Activated CD8-positive, alpha-beta memory T cell treated with anti-CD3 and anti-CD28 coated beads, Interleukin-2, amount 50 U/mL, for 24 hours (primary cell): ENCODE results near the gene TTC33.
"Not testable (repeated sequence)": the region's sequence is repeated elsewhere in the genome, so short reads cannot be mapped to it uniquely, and the experiment has no call there.

Experiments
- DNase-seq: peaks from one replicate; pipeline ENCODE4 v3.0.0-alpha.2; 2020; ENCODE audit errors: extremely low read depth

Gene TTC33

DNA sequence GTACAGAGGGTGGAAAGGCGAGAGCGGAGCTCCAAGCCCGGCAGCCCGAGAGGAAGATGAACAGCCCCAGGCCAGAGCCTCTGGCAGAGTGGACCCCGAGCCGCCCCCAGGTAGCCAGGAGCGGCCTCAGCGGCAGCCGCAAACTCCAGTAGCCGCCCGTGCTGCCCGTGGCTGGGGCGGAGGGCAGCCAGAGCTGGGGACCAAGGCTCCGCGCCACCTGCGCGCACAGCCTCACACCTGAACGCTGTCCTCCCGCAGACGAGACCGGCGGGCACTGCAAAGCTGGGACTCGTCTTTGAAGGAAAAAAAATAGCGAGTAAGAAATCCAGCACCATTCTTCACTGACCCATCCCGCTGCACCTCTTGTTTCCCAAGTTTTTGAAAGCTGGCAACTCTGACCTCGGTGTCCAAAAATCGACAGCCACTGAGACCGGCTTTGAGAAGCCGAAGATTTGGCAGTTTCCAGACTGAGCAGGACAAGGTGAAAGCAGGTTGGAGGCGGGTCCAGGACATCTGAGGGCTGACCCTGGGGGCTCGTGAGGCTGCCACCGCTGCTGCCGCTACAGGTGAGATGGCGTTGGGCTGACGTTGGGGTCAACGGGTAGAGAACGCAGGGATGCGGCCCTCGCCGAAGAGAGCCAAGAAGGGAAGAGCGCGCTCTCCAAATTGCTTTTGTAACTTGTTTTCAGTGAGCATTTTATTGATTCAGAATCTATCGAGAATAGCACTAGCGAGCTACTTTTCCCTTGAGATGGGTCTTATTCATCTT, 75.7 kb downstream of the TTC33 start, which contains the start of gene PTGER4:
Gene PTGER4, plus strand, starts transcription at position 3 of the 769 bp plus-strand sequence. CDS start 1,079 bp downstream, outside the sequence.
- no peak for DNase-seq

DNA sequence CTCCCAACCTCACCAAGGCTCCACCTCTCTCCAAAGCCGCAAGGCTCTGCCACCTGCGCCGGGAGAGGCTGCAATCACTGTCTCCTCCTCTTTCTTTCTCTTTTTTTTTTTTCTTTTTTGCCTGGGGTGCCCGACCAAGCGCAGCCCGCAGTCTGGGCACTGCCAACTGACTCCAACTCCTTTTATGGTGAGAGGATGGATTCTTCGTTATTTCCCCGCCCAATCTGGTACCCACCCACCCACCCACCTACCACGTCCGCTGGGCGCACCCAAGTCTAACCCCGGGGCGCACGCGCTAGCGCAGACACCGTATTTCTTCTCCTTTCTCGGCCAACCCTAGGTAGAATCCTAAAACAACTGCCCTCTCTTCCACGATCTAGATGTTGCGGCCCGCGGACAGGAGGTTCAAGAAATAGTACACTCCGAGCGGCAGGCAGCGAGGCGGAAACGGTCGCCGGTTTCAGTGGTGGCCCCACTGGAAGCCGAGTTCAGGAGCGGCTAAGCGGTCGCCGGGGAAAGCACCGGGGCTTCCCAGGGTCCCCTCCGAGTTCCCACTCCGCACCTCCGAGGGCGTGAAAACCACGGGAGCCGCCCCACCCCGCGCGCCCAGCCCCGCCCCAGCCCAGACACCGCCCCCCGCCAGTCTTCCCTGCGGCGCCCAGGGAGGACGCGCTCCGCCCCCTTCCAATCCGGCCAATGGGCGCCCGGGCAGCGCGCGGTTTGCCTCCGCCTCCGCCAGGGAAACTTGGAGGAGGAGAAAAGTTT, 76.4 kb downstream of the TTC33 start:
- DNase-seq = peak; percentile 76

- no peak for DNase-seq
Observed at GRCh38 chr5:40678460-40679147, 77.2 kb downstream of the TTC33 start.

DNA sequence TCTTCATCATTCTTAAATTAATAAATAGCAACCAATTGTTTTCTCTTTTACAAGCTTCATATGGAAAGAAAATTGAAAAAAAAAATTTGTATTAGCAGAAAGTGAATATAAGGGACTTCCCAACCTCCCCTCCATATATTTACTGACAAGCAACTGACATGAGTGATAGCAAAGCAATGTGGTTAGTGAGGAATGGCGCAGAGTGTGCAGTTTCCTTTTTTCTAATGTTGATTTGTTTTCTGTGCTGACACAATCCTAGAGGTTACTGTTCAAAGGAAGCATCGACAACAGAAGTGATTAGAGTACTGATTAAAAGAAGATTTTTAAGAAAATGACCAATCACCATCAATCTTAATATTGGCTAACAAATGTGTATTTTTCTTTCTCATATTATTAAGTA, 77.7 kb downstream of the TTC33 start:
- no peak for DNase-seq

DNA sequence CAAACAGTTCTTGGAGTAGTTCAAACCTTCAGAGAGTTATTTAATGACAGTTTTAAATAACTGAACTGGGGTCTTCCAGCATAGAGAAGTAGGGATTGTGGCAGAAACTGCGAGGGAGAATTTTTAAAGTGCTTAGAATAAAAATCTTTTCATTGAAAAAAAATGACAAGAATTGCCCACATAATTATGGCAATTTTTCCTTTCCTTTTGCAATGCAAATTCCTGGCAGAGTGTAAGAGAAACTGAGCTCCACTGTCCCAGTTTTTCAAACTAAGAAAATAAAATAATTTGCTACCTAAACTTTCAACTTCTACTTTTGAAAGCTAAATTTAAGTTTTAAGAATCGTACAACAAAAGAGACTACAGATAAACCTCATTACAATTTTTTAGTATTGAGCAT, 78.3 kb downstream of the TTC33 start:
- DNase-seq = no peak

DNA sequence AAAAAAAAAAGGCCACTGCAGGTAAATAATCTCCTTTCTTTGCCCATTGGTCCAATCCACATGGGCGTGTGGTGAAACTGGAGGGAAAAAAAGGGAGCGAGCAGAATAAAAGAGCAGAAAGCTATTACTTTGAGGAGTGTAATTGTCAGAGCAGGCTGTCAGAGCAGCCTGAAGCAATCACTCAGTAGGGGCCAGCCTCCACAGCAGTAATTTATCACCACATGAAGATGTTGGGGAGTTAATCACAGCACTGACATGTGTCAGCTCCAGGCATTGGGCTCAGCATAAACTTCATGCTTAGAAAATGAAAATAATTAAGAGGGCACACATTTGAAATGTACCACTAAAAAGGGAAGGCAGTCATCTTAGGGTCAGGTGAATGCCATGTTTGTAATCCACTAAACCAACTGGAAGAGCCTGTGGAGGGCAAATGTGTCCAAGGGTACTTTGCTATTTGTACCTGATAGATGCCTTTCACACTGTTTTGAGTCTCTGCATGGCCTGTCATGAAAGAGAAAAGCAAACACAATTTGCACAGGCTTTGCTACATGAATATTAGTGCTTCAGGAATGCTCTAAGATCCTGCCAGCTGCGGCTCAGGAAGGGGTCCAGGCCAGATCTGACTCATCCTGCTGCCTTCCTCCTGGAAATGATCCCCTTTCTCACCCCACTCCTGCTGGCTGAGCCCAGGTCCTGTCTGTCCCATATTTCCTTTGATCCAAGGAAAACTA, 79.0 kb downstream of the TTC33 start:
- no peak for DNase-seq

DNA sequence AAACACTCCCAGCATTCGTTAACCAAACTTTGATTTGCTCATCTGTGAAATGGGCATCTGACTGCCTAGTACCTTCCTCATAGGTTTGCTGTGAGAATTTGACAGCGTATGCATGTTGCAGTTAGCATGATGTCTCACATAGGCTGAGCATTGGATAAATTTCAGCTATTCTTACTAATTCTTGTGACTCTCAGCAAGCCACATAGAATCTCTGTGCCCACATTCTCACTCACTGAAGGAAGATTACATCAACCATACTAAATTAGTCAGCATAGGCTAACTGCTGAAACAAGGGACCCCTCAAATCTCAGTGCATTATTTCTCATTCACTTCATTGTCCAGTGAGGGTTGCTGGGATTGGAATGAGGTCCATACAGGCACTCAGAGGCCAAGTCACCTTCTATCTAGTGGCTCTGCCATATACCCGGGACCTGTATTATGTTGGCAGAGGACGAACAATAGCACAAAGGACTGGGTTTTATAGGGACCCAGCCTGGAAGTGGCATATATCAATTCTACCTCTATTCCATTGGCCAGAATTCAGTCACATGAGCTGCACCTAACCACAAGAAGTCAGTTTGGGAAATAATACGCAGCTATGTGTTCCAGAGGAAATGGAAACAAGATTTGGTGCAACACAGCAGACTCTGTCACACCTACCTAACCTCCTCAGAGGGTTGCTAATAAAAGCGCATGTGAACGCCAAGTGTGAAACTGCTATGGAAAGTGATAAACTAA, 80.2 kb downstream of the TTC33 start:
- no peak for DNase-seq

- DNase-seq = no peak
Observed at GRCh38 chr5:40674661-40675235, 81.0 kb downstream of the TTC33 start.

DNA sequence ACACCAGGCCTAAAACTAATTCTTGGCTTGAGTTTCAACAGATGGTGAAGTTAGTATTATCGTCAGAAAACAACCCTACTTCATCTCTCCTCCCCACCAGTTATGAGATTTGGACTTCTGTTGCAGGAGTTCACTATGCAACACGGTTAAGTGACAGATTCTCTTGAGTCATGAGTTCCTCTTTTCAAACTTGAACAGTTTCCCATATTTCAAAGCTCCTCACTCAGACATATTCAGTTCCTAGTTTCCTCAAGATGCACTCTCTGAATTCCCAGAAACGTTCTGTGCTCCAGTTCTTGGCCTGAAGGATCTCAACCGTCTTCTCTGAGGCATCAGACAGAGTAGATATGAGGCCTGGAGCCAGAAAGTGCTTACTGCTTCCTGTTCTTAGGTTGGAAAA, 83.3 kb downstream of the TTC33 start:
- no peak for DNase-seq

DNA sequence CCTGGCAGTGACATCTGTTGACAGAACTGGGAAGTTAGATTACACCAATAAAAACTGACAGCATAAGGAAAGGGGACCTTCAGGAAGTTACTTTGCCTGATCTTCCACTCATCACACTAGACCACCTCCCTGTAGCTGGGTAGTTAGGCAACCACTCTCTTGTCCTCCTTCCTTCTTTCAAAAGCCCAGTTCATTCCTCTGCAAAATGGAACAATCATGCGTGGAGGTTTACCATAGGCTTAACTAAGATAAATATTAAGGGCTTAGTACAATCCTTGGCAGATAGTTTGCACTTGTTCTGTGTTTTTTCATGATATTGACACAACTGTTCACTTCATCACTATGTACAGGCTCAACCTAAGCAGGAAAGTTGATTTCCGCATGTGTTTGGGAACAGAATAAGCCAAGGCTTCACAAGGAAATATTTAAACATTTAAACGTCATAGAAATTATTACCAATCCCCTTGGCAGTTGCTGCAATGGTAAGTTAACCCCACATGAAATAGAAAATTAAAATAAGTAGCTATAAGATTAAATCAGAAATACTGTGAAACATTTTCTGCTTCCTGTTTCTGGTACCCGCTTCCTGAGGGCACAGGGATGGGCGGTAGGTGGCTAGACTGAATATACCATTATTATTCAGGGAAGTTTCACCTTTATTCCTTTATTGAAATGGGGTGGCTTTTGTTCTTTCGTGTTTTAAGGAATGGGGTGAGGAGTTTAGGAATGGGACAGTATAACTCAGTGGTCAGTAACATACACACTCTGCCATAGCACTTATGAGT, 86.0 kb downstream of the TTC33 start:
- DNase-seq = no peak

DNA sequence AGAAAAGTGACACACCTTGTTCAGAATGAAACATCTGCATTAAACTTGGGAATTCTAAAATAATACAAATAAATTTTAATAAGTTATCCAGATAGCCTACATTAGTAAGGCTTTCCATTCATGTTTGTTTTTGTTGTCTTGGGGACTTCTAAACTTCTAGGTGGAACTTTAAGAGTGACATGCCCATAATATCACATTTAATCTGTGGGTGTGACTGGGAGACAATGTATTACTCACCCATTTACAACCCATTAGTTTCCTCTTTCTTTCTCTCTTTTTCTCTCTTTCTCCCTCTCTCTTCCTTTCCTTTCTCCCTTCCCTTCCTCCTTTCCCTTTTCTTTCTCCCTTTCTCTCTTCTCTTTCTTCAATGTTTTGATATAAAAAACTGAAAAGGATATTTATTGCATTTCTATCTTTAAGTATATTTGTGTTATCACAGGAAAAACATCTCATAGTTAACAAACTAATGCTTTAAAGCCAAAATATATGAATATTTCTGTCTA, 88.5 kb downstream of the TTC33 start:
- no peak for DNase-seq

GRCh38 chr5:40666657-40667056, 89.1 kb downstream of the TTC33 start:
- DNase-seq = no peak

DNA sequence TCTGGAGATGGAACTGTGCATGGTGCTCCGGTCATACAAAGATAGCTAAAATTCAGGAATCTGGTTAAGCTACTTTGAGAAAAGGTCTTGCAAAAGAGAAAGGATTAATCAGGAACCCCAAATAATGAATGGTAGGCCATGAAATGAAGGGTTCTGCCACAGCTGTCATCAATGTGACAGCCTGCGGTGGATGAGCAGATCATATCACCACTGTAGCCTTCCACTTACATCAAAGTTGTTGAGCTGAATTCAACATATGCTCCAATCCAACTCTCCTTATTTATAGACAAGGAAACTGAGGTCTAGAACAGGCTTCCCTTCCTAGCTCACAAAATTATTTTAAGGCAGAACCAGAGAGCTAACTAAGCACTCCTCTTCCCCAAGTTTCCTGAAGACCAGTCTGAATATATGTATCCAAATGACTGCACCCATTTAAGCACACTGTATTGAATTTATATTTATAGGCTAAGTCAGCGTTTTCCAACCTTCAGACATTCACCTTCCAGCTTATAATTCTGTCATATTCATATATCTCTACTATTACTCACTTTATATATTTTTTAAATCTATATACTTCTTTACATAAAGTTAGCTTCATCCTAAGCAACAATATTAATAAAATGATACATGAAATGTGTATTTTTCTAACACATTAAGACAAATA, 90.0 kb downstream of the TTC33 start:
- DNase-seq = no peak

GRCh38 chr5:40660751-40661150, 95.0 kb downstream of the TTC33 start:
- no peak for DNase-seq

- no peak for DNase-seq
Observed at GRCh38 chr5:40656766-40657165, 99.0 kb downstream of the TTC33 start.

DNA sequence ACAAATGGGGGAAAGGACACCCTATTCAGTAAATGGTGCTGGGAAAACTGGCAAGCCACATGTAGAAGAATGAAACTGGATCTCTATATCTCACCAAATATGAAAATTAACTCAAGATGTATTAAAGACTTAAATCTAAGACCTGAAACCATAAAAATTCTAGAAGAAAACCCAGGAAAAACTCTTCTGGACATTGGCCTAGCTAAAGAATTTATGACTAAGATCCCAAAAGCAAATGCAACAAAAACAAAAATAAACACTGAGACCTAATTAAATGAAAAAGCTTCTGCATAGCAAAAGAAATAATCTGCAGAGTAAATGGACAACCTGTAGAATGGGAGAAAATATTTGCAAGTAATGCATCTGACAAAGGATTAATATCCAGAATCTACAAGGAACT, 99.7 kb downstream of the TTC33 start:
- not testable (repeated sequence) for DNase-seq

GRCh38 chr5:40655138-40655537, 100.6 kb downstream of the TTC33 start:
- no peak for DNase-seq

DNA sequence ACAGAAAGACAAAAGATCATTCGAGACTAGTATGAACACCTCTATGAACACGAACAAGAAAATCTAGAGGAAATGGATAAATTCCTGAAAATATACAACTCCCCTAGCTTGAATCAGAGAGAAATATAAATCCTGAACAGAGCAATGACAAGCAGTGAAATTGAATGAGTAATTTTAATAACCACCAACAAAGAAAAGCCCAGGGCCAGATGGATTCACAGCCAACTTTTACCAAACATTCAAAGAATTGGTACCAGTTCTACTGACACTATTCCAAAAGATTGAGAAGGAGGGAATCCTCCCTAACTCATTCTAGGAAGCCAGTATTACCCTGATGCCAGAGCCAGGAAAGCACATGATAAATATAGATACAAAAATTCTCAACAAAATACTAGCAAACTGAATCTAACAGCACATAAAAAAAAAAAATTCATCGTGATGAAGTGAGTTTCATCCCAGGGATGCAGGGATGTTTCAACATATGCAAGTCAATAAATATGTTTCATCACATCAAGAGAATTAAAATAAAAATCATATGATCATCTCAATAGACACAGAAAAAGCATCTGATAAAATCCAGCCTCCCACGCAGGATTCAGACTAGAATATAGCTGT, 101.3 kb downstream of the TTC33 start:
- no peak for DNase-seq
